ENCODE data around the gene SNRPF.
"Not testable (repeated sequence)": the region's sequence is repeated elsewhere in the genome, so short reads cannot be mapped to it uniquely, and the experiment has no call there.

The SNRPF gene

GRCh38 chr12:95858451-95859343 is at the start of gene SNRPF:
Gene SNRPF (plus strand): TSS chr12:95858952. CDS start chr12:95859074, 122 bp downstream.
- DNase-seq: peak; percentile 71 to 97 (median 91)

GRCh38 chr12:95809000-95809680 is 49.6 kb upstream of the SNRPF start:
- DNase-seq: no peak

GRCh38 chr12:95810411-95810810 is 48.3 kb upstream of the SNRPF start:
- DNase-seq: no peak

- DNase-seq: not testable (repeated sequence)
Observed at GRCh38 chr12:95812155-95812554, 46.6 kb upstream of the SNRPF start.

GRCh38 chr12:95815632-95816212 is 43.0 kb upstream of the SNRPF start:
- DNase-seq: no peak

- peak in 11 of 56 donors; percentile 0 to 65 (median 2) for DNase-seq
Observed at GRCh38 chr12:95820096-95820703, 38.6 kb upstream of the SNRPF start.

GRCh38 chr12:95829395-95829794 is 29.4 kb upstream of the SNRPF start:
- DNase-seq: no peak

GRCh38 chr12:95830335-95831089 is 28.2 kb upstream of the SNRPF start:
- no peak for DNase-seq

GRCh38 chr12:95834572-95834971 is 24.2 kb upstream of the SNRPF start:
- no peak for DNase-seq

GRCh38 chr12:95836185-95836609 is 22.6 kb upstream of the SNRPF start:
- DNase-seq: no peak

- no peak for DNase-seq
Observed at GRCh38 chr12:95836630-95837239, 22.0 kb upstream of the SNRPF start.

- no peak for DNase-seq
Observed at GRCh38 chr12:95837240-95838038, 21.3 kb upstream of the SNRPF start.

GRCh38 chr12:95838125-95838524 is 20.6 kb upstream of the SNRPF start:
- no peak for DNase-seq

GRCh38 chr12:95842426-95842825 is 16.3 kb upstream of the SNRPF start:
- not testable (repeated sequence) for DNase-seq

- peak in 5 of 56 donors; percentile 0 to 34 (median 1) for DNase-seq
Observed at GRCh38 chr12:95848575-95849388, 10.0 kb upstream of the SNRPF start.

- DNase-seq: no peak
Observed at GRCh38 chr12:95851606-95852005, 7.1 kb upstream of the SNRPF start.

- no peak for DNase-seq
Observed at GRCh38 chr12:95852133-95852532, 6.6 kb upstream of the SNRPF start.

GRCh38 chr12:95857156-95857555 is 1.6 kb upstream of the SNRPF start:
- DNase-seq: no peak

- DNase-seq: peak in 1 of 56 donors; percentile 1
Observed at GRCh38 chr12:95857799-95858198, 953 bp upstream of the SNRPF start.

Measured in amygdala (tissue), 56 donors.